Left renal cortex interstitium (tissue), 4 donors: ENCODE data around the gene SLC6A18. TPM values are rescaled to one million over a fixed set of nuclear protein-coding genes. Genes with fewer than 3 reads are reported as not detected.

Experiments
- DNase-seq, 4 donors: peaks; one replicate each; pipeline ENCODE4 v3.0.0-alpha.2; 2013; ENCODE audit warnings: low read depth in 4 of 4, low spot score in 2 of 4, missing footprints in 1 of 4
- polyA plus RNA-seq, 4 donors: library from polyadenylated mRNA; unstranded; fragments of 120-200 nt; gene quantifications; one replicate each; pipeline ENCODE4 v1.2.1, GENCODE V29; 2013; ENCODE audit not compliant: insufficient read length in 4 of 4

The SLC6A18 gene
- polyA plus RNA-seq, 4 donors, result 0.29 to 5.4 (median 1.3) TPM

DNA sequence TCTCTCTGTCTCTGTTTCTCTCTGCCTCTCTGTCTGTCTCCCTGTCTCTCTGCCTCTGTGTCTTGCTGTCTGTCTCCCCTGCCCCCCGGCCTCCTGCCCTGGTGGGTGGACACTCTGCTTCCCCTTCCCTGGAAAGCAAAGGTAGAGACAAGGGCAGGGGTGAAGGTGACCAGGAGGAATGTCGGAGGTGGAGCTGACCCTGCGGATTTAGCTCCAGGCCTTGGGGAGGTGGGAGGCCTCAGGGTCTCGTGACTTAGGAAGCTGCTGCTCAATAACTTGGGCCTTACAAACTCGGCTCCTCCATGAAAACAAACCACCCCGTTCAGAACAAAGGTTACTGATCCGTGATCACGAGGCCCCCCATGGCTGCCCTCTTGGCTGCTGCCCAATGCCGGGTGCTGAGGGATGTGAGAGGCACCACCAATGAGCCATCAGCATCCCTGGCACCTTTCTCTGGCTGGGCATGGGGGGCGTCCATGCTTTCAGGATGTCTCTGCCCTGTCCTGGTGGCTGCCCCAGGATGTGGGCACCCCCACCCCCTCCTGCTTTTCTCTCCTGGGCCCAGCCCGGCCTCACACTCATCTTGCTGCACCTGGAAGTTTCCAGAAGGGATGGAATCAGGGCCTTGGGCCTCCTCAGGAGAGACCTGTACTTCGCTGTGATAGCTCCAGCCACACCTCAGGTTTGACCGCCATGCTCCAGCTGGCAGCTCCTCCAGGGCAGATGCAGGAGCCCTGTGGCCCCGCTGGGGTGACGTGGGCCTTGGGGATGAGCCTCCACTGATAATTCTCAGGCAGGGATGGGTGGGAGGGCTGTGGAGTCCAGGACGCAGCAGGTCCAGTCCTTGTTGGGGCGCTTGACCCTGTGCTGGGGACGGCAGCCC lies 38.6 kb upstream of the SLC6A18 start:
- DNase-seq, result no peak

DNA sequence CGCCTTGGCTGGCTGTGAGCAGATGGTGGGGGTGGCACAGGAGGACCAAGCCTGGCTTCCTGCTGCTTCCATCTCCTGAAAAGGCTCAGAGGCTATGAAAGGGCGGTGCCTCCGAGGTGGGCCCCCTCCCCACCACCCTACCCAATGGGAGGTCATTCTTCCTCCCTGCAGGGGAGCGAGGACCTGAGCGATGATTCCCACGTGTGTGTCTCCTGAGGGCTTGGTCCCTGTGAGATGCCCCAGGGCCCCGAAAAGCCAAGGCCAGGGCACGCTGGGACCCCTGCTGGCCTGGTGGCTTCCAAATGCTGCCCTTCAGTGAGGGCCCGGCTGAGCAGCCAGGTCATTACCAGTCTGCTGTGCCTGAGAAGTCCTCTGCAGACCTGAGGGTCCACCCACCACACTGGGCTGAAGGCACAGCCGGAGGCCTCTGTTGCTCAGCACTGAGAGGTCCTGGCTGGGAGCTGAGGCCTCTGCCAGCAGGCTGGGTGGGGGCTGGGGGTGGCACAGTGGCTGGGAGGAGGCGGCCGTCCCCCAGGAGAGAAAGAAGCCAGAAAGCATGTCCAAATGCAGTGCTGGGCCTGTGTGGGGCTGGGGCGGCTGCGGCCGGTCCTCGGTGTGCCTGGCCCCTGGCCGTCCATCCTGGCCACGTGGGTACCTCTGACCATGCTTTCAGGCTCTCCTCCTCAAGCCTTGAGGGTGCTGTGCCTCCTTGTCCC lies 37.8 kb upstream of the SLC6A18 start:
- DNase-seq, result no peak

DNA sequence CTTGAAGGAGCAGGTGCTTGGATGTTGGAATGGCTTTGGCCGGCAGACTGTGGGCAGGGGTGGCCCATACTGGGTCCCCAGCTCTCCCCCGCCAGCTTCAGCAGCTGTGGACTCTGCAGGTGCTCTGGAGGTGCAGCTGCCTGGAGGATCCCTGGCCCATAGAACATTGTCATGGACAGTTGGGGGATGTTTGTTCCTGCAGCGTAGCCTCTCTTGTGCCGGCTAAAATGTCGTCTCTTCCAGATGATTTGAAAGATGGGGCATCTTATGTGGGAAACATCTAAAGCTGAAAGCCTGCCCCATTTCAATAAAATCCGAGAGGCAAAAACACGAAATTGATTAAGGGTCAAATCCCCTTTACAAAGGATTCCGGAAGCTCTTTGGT lies 37.2 kb upstream of the SLC6A18 start:
- DNase-seq, result no peak

DNA sequence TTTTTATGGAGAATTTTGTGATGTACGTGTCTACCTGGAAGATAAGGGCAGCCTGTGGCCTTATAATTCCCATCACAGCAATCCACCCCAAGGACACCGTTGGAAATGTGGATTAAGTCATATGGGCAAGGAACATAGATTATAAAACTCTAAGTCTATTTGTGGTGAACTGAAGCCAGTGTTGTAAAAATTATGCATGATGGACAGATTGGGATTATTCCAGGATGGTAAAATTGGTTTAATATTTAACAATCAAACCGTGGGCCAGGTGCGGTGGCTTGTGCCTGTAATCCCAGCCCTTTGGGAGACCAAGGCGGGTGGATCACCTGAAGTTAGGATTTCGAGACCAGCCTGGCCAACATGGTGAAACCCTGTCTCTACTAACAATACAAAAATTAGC lies 36.7 kb upstream of the SLC6A18 start:
- no peak for DNase-seq

DNA sequence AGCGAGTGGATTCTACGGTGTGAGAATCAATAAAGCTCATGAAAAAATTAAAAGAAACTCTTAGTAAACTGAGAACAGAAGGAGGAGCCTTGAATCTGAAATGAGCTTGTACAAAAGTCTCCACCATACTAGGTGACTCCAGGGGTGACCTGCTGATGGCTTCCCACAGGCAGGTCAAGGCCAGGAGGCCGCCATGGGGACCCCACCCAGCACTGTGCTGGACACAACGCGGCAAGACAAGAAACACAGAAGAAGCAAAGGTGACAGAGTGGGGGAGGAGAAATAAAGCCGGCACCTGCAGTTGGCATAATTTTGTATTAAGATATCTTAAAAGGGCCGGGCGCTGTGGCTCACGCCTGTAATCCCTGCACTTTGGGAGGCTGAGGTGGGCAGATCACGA lies 35.9 kb upstream of the SLC6A18 start:
- no peak for DNase-seq

DNA sequence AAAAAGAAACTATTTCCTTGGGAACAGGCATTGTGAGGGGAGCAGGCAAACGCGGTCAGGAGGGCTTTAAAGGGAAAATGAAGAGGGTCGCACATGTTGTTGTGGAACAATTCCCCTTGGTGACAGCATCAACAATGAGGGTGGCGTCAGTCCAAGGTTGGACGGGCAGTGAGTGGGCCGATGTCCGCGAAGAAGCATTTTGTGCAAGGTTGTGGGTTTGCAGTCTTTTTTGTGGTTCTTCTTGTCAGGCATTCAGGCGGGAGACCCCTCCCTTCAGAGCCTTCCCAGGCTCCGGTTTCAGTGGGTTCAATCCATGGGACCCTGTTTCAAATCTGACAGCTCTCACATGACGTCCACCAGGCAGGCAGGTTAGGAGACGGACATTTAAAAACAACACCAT lies 34.9 kb upstream of the SLC6A18 start:
- peak in 1 of 4 donors; percentile 50 for DNase-seq

DNA sequence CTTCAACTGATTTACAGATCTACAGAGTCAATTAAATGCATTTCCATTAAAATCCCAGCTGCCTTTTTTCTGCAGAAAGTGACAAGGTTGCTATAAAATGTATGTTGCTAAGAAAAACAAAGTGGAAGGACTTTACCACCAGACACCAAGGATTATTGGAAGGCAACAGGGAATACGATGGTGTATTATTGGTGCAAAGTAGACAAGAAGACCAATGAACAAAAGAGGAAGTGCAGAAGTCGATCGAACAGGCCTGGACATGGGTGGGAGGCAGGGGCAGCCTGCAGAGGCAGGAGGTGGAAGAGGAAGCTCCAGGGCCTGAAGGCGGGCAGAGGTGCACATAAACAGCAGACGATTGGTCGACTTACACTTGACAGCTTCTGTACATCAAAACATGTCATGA lies 34.3 kb upstream of the SLC6A18 start:
- peak in 3 of 4 donors; percentile 59 to 66 (median 64) for DNase-seq

DNA sequence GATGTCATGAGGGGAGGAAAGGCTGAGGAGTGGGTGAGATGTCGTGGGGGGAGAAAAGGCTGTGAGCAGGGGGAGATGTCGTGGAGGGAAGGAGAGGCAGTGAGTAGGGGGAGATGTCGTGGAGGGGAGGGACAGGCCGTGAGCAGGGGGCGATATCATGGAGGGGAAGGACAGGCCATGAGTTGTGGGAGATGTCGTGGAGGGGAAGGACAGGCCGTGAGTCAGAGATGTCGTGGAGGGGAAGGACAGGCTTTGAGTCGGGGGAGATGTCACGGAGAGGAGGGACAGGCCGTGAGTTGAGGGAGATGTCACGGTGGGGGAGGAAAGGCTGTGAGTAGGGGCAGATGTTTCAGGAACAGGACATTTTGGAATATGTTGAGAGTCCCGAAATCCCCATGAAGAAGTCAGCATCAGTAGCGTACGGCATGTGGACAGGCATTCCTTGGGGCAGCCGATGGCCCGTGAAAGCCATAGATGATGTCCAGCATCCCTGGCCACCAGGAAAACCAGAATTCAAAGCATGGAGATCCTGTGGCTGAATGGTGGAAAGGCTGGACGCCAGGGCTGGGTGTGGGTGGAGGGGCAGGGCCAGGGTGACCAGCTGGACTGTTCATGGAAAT lies 32.1 kb upstream of the SLC6A18 start:
- no peak for DNase-seq

DNA sequence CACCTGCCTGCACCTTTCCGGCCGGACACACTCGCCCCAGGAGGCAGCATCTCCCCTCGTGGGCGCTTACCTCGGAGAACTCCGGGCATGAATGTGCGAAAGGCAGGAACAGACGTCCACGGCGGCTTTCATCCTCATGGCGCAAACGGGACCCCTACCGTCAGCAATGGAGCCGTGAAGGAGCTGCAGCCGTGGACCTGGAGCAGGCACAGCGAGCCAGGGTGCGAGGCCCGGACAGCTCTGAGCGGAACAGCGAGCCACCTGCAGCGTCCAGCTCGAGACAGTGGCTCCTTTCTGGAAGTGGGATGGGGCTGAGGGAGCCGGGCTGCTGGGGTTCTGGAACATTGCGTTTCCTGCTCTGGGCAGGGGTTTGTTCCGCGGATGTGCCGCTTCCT lies 31.6 kb upstream of the SLC6A18 start:
- DNase-seq, result no peak

DNA sequence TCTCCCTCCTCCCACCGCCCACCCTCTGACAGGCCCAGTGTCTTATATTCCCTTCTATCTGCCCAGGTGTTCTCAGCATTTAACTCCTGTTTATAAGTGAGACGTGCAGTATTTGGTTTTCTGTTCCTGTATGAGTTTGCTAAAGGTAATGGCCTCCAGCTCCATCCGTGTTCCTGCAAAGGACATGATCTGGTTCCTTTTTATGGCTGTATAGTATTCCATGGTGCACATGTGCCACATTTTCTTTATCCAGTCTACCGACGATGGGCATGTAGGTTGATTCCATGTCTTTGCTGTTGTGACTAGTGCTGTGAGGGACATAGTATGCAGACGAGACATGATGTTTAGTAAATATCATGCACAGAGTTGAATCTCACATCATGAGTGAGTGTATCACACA lies 30.8 kb upstream of the SLC6A18 start:
- DNase-seq, result no peak

DNA sequence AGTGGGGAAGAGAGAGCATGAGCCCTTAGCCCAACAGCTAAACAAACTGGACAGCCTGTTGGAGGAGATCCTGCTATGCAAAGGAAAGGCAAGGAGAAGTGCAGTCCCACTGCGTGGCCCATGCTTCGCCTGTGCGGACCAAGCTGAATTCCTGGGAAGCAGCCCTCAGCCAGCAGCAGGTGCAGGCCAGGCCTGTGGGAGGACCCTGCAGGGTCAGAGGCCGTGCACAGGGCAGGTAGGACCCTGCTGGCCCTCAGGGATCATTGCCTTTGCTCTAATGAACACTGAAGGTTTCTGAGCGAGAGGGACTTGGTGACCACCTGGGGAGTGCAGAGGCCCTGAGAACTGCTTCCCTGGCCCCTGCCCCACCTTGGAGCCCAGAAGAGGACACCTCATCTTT lies 29.7 kb upstream of the SLC6A18 start:
- no peak for DNase-seq

DNA sequence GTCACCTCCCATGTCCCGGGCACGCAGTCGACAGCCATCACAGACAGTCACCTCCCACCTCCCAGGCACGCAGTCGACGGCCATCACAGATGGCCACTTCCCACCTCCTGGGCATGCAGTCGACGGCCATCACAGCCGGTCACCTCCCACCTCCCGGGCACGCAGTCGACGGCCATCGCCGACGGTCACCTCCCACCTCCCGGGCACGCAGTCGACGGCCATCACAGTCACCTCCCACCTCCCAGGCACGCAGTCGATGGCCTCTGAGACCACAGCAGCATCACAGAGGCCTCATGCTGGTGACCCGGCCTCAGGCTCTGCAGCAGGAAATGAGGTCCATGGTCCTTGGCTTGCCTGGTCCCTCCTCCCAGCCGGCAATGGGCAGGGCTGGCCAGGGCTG lies 29.3 kb upstream of the SLC6A18 start:
- DNase-seq, result no peak

DNA sequence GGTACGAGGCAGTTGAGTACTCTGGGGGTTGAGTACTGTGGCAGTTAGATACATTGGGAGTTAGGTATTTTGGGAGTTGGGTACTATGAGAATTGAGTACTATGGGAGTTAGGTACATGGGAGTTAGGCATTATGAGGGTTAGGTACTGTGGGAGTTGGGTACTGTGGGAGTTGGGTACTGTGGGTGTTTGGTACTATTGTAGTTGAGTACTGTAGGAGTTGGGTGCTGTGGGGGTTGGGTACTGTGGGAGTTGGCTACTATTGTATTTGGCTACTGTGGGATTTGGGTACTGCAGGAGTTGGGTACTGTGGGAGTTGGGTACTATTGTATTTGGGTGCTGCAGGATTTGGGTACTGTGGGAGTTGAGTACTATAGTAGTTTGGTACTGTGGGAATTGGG lies 28.6 kb upstream of the SLC6A18 start:
- DNase-seq, result no peak

DNA sequence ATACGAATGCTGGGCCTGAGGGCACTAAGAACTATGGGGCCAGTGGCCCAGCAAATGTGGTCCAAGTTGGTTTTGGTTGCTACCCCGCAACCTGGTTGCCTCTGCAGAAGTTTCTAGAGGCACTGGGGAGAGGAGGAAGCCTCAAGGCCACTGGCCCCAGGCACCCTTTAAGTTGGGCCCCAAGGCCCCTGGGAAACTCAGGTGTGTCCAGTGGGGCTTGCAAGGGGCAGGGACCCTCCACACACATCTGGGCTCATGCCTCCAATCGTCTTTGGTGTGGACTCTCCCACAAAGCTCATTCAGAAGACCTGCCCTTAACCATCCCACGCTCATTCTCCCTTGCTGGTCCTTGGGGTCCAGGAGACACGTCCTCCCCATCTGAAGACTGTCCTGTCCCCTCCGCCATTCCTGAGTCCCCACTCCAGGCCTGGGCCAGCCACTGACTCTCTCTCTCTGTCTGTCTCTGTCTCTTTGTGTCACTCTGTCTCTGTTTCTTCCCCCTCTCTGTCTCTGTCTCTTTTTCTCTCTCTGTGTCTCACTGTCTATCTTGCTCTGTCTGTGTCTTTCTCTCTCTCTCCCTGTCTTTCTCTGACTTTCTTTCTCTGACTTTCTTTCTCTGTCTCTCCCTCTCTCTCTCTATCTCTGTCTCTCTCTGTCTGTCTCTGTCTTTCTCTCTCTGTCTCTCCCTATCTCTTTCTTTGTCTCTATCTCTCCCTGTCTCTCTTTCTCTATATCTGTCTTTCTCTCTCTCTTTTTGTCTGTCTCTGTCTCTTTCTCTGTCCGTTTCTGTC lies 27.1 kb upstream of the SLC6A18 start:
- DNase-seq, result no peak

DNA sequence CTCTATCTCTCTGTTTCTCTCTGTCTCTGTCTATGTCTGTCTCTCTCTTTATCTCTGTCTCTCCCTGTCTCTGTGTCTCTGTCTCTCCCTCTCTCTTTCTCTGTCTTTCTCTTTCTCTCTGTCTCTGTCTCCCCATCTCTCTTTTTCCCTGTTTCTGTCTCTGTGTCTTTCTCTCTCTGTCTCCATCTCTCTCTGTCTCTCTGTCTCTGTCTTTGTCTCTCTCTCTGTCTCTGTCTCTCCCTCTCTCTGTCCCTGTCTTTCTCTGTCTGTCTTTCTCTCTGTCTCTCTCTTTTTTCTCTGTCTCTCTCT lies 25.9 kb upstream of the SLC6A18 start:
- DNase-seq, result no peak

DNA sequence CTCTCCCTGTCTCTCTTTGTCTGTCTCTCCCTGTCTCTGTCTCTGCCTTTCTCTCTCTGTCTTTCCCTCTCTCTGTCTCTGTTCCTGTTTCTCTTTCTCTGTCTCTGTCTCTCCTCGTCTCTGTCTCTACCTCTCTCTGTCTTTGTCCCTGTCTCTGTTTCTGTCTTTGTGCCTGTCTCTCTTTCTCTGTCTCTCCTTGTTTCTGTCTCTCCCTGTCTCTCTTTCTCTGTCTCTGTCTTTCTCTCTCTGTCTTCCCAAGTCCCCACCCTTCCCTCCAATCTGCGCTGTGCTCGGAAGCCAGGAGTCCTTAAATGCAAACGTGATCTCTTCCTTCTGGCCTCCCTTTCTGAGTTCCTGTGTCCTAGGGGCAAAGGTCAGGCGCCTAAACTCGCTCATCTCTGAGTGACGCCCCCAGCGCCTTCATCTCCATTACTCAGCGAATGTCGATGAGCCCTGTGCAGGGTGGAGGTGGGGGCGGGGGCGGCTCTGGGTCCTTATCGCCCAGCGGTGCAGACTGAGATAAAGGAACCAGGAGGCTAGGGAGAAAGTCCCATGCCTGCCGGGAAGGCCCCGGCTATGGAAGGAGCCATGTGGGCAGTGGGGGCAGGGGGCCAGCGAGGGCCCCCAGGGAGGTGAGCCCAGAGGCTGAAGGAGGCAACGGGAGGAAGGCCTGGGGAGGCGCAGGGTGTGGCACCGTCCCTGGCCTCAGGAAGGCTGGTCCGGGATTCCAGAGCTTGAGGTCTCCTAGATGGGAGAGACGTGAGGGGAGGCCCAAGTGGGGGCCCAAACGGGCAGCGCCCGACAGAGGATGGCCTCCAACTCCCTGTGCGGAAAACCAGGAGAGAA lies 25.3 kb upstream of the SLC6A18 start:
- DNase-seq, result no peak

DNA sequence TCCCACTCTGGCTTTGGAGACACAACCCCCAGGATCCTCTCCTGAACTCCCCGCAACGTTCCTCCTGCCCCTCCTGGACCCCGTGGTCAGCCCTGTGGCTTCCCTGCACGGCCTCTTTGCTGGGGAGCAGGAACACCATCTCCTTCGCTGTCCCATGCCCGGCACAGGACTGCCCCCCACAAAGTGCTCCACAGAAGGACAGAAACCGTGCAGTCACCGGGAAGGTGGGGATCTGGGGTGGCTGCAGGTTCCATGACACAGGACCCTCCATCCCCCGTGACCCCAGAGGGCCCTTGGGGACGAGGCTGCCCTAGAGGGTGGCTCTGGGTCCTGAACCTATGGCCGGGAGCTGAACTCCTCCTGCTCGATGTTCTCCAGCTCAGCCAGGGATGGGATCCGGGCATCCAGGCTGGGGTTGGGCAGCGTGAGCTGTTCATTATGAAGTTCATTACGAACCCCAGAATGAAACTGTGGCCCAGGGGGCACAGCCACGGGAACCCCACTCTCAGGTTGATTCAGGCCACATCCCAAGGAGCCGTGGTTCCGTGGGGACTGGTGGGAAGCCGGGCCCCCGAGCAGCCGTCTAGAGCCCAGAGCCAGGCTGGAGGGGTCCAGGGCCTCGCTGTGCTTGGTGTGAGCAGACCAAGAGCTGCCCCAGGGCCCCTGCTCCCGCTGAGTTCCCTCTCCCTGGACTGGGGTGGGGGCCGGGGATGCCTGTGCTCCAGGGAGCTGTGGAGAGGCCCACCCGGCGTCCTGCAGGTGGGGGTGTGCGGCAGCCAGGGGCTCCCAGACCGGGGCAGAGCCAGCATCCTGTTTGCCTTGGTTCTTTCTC lies 24.5 kb upstream of the SLC6A18 start:
- DNase-seq, result no peak

DNA sequence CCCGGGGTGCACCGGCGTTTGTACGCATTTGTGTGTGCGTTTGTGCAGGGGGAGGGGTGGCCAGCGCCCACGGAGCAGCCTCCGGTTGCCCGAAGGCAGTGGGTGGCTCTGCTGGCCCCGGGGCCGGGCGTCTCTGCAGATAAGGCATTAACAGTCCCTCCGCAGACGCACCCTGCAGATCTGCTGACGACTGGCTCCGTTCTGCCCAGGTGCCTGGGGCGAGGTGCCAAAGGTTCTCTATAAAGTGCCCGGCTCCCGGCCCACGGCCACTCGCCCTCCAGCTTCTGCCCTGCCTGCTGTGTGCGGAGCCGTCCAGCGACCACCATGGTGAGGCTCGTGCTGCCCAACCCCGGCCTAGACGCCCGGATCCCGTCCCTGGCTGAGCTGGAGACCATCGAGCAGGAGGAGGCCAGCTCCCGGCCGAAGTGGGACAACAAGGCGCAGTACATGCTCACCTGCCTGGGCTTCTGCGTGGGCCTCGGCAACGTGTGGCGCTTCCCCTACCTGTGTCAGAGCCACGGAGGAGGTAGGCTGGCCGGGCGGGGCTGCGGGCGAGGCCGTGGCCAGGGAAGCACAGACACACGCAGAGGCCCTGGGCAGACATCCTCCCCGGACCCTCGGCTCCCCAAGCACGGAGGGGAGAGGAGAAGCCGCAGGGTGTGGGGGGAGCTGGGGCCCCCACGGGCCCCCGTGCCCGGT lies 23.7 kb upstream of the SLC6A18 start, which contains the start of gene SLC6A19:
Gene SLC6A19 (plus strand): TSS at position 269 of the 699 bp plus-strand sequence. CDS start 56 bp downstream, at position 325.
- no peak for DNase-seq
